SK-N-SH treated with all-trans-retinoic acid at 6 μM for 48 hours (cell line): Measurements from ENCODE around the gene OCIAD1.

Source experiments
- ATAC-seq: fragments of 200-7000 bp; cut with Tn5 transposase; 3 replicates; pipeline ENCODE4 v1.9.1; 2020; ENCODE audit warnings: mild to moderate bottlenecking, moderate library complexity
- BACH2 ChIP-seq: fragments of 250-450 bp; sonication (Bioruptor Pico); IDR thresholded peaks from 2 replicates; pipeline ENCODE4 v1.9.0; 2021; ENCODE audit warnings: mild to moderate bottlenecking, borderline replicate concordance
- GLIS3 ChIP-seq: fragments of 250-450 bp; sonication (Bioruptor Pico); IDR thresholded peaks from 2 replicates; pipeline ENCODE4 v1.5.0; 2020; ENCODE audit warnings: mild to moderate bottlenecking, moderate library complexity
- ISL1 ChIP-seq: fragments of 250-450 bp; sonication (Bioruptor Pico); IDR thresholded peaks from 2 replicates; pipeline ENCODE4 v2.1.2; 2022; ENCODE audit warnings: mild to moderate bottlenecking, moderate library complexity
- OSR1 ChIP-seq: fragments of 250-450 bp; sonication (Bioruptor Pico); IDR thresholded peaks from 2 replicates; pipeline ENCODE4 v1.8.0; 2022; ENCODE audit warnings: moderate library complexity, mild to moderate bottlenecking, inconsistent platforms
- PPARA ChIP-seq: fragments of 250-450 bp; sonication (Bioruptor Pico); IDR thresholded peaks from 2 replicates; pipeline ENCODE4 v1.5.0; 2020; ENCODE audit warnings: mild to moderate bottlenecking, borderline replicate concordance
- RARB ChIP-seq: fragments of 250-450 bp; sonication (Bioruptor Pico); IDR thresholded peaks from 2 replicates; pipeline ENCODE4 v1.8.0; 2021; ENCODE audit warnings: mild to moderate bottlenecking, moderate library complexity
- TCF4 ChIP-seq: fragments of 250-450 bp; sonication (Bioruptor Pico); IDR thresholded peaks from 2 replicates; pipeline ENCODE4 v1.8.0; 2021; ENCODE audit warnings: mild to moderate bottlenecking, moderate library complexity, borderline replicate concordance
- ZC3H10 ChIP-seq: fragments of 250-450 bp; sonication (Bioruptor Pico); IDR thresholded peaks from 2 replicates; pipeline ENCODE4 v1.5.1; 2021; ENCODE audit warnings: mild to moderate bottlenecking, moderate library complexity
- ZFP3 ChIP-seq: fragments of 250-450 bp; sonication (Bioruptor Pico); IDR thresholded peaks from 2 replicates; pipeline ENCODE4 v1.5.0; 2020; ENCODE audit warnings: mild to moderate bottlenecking, moderate library complexity
- ZNF565 ChIP-seq: fragments of 450-650 bp; formaldehyde crosslinking; conservative IDR thresholded peaks from 2 replicates; pipeline ENCODE4 v1.5.0; 2020; ENCODE audit warnings: low read depth, mild to moderate bottlenecking, moderate library complexity
- ZNF70 ChIP-seq: fragments of 450-650 bp; formaldehyde crosslinking; IDR thresholded peaks from 2 replicates; pipeline ENCODE4 v1.5.0; 2020; ENCODE audit warnings: mild to moderate bottlenecking, moderate library complexity
- ZNF8 ChIP-seq: fragments of 450-650 bp; formaldehyde crosslinking; IDR thresholded peaks from 2 replicates; pipeline ENCODE4 v1.5.0; 2020; ENCODE audit warnings: mild to moderate bottlenecking, moderate library complexity
- TF ChIP-seq, protein P1 (sequence below): fragments of 250-450 bp; sonication (Bioruptor Pico); IDR thresholded peaks from 2 replicates; pipeline ENCODE4 v1.8.0; 2021; ENCODE audit warnings: low read depth, mild to moderate bottlenecking, moderate library complexity, borderline replicate concordance
- TF ChIP-seq, protein P2 (sequence below): fragments of 250-450 bp; sonication (Bioruptor Pico); IDR thresholded peaks from 2 replicates; pipeline ENCODE4 v1.5.1; 2021; ENCODE audit warnings: mild to moderate bottlenecking, moderate library complexity
- TF ChIP-seq, protein P3 (sequence below): fragments of 250-450 bp; sonication (Bioruptor Pico); IDR thresholded peaks from 2 replicates; pipeline ENCODE4 v1.5.0; 2020; ENCODE audit warnings: mild to moderate bottlenecking, moderate library complexity
- TF ChIP-seq, protein P4 (sequence below): fragments of 250-450 bp; sonication (Bioruptor Pico); IDR thresholded peaks from 2 replicates; pipeline ENCODE4 v1.5.1; 2020; ENCODE audit warnings: low read depth, mild to moderate bottlenecking, moderate library complexity
- TF ChIP-seq, protein P5 (sequence below): fragments of 250-450 bp; sonication (Bioruptor Pico); IDR thresholded peaks from 2 replicates; pipeline ENCODE4 v1.8.0; 2020; ENCODE audit warnings: mild to moderate bottlenecking, moderate library complexity, borderline replicate concordance

Gene OCIAD1

DNA sequence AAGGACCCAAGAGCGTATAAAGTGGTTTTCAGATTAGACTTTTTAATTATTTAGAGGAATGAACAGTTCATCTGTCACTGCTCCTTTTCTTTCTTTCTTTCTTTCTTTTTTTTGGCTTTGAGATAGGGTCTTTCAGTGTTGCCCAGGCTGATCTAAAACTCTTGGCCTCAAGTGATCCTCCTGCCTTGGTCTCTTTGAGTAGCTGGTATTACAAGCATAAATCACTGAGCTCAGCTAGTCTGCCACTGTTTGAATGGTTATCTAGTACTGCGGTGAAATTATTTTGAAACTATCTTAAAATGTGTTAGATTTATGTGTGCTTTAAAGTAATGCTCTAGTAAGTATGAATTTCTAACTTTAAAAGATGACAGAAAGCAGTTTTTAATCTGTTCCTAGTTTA, 44.3 kb upstream of the OCIAD1 start (continued):
- TF ChIP-seq, protein P1, sequence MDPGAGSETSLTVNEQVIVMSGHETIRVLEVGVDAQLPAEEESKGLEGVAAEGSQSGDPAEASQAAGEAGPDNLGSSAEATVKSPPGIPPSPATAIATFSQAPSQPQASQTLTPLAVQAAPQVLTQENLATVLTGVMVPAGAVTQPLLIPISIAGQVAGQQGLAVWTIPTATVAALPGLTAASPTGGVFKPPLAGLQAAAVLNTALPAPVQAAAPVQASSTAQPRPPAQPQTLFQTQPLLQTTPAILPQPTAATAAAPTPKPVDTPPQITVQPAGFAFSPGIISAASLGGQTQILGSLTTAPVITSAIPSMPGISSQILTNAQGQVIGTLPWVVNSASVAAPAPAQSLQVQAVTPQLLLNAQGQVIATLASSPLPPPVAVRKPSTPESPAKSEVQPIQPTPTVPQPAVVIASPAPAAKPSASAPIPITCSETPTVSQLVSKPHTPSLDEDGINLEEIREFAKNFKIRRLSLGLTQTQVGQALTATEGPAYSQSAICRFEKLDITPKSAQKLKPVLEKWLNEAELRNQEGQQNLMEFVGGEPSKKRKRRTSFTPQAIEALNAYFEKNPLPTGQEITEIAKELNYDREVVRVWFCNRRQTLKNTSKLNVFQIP (CRISPR knock-in tag) = no peak
- TF ChIP-seq ZNF8 (CRISPR knock-in tag) = no peak

DNA sequence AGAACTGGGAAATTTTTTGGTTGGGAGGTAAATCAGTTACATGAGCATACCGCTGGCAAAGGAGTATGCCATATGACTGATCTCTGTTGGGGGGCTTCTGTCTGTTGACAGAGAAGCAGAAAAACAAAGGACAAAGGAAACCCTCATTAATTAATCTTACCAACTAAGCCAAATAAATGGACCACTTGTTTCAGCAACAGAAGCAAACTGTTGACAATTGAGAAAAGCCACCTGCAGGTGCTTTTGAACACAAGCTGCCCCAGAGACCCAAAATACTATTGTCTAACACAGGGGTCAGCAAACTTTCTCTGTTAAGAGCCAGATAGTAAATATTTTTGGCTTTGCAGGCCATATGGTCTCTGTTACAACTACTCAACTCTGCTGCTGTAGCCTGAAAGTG, 43.8 kb upstream of the OCIAD1 start:
- no peak for ATAC-seq
- TF ChIP-seq ZFP3 (CRISPR knock-in tag) (no peak), ZNF8 (CRISPR knock-in tag) (no peak), ISL1 (CRISPR knock-in tag) (no peak), GLIS3 (no peak), TCF4 (CRISPR knock-in tag) (no peak), PPARA (CRISPR knock-in tag) (no peak), OSR1 (CRISPR knock-in tag) (no peak), RARB (CRISPR knock-in tag) (no peak), ZNF70 (CRISPR knock-in tag) (no peak), ZC3H10 (CRISPR knock-in tag) (no peak), BACH2 (CRISPR knock-in tag) (no peak)
- TF ChIP-seq, protein P1 (CRISPR knock-in tag) = no peak
- TF ChIP-seq, protein P2, sequence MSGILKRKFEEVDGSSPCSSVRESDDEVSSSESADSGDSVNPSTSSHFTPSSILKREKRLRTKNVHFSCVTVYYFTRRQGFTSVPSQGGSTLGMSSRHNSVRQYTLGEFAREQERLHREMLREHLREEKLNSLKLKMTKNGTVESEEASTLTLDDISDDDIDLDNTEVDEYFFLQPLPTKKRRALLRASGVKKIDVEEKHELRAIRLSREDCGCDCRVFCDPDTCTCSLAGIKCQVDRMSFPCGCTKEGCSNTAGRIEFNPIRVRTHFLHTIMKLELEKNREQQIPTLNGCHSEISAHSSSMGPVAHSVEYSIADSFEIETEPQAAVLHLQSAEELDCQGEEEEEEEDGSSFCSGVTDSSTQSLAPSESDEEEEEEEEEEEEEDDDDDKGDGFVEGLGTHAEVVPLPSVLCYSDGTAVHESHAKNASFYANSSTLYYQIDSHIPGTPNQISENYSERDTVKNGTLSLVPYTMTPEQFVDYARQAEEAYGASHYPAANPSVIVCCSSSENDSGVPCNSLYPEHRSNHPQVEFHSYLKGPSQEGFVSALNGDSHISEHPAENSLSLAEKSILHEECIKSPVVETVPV = no peak
- TF ChIP-seq, protein P3, sequence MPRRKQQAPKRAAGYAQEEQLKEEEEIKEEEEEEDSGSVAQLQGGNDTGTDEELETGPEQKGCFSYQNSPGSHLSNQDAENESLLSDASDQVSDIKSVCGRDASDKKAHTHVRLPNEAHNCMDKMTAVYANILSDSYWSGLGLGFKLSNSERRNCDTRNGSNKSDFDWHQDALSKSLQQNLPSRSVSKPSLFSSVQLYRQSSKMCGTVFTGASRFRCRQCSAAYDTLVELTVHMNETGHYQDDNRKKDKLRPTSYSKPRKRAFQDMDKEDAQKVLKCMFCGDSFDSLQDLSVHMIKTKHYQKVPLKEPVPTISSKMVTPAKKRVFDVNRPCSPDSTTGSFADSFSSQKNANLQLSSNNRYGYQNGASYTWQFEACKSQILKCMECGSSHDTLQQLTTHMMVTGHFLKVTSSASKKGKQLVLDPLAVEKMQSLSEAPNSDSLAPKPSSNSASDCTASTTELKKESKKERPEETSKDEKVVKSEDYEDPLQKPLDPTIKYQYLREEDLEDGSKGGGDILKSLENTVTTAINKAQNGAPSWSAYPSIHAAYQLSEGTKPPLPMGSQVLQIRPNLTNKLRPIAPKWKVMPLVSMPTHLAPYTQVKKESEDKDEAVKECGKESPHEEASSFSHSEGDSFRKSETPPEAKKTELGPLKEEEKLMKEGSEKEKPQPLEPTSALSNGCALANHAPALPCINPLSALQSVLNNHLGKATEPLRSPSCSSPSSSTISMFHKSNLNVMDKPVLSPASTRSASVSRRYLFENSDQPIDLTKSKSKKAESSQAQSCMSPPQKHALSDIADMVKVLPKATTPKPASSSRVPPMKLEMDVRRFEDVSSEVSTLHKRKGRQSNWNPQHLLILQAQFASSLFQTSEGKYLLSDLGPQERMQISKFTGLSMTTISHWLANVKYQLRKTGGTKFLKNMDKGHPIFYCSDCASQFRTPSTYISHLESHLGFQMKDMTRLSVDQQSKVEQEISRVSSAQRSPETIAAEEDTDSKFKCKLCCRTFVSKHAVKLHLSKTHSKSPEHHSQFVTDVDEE = no peak
- TF ChIP-seq, protein P4, sequence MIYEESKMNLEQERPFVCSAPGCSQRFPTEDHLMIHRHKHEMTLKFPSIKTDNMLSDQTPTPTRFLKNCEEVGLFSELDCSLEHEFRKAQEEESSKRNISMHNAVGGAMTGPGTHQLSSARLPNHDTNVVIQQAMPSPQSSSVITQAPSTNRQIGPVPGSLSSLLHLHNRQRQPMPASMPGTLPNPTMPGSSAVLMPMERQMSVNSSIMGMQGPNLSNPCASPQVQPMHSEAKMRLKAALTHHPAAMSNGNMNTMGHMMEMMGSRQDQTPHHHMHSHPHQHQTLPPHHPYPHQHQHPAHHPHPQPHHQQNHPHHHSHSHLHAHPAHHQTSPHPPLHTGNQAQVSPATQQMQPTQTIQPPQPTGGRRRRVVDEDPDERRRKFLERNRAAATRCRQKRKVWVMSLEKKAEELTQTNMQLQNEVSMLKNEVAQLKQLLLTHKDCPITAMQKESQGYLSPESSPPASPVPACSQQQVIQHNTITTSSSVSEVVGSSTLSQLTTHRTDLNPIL (CRISPR knock-in tag) = no peak

DNA sequence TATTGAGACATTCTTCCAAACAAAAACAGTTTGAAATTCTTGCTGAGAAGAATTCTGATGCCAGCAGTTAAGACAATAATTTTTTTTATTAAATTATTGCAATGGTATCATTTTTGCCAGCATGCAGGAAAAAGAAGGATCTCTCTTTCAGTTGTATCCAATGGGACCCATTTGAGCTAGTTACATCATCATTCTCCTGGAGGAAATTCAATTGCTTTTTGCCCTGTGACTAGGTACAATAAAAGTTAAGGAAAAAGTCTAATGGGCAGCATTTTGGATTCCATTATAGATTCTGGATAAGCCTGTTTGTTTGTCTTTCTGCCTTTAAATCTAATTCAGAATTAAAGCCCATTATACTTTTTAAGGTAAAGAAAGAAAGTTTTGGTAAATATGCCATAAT, 40.3 kb upstream of the OCIAD1 start:
- TF ChIP-seq TCF4 (CRISPR knock-in tag) (no peak), ZNF70 (CRISPR knock-in tag) (no peak), GLIS3 (no peak), ZNF8 (CRISPR knock-in tag) (no peak), ZNF565 (CRISPR knock-in tag) (no peak)
- TF ChIP-seq, protein P5, sequence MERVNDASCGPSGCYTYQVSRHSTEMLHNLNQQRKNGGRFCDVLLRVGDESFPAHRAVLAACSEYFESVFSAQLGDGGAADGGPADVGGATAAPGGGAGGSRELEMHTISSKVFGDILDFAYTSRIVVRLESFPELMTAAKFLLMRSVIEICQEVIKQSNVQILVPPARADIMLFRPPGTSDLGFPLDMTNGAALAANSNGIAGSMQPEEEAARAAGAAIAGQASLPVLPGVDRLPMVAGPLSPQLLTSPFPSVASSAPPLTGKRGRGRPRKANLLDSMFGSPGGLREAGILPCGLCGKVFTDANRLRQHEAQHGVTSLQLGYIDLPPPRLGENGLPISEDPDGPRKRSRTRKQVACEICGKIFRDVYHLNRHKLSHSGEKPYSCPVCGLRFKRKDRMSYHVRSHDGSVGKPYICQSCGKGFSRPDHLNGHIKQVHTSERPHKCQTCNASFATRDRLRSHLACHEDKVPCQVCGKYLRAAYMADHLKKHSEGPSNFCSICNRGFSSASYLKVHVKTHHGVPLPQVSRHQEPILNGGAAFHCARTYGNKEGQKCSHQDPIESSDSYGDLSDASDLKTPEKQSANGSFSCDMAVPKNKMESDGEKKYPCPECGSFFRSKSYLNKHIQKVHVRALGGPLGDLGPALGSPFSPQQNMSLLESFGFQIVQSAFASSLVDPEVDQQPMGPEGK (CRISPR knock-in tag) = no peak
- ATAC-seq = no peak

DNA sequence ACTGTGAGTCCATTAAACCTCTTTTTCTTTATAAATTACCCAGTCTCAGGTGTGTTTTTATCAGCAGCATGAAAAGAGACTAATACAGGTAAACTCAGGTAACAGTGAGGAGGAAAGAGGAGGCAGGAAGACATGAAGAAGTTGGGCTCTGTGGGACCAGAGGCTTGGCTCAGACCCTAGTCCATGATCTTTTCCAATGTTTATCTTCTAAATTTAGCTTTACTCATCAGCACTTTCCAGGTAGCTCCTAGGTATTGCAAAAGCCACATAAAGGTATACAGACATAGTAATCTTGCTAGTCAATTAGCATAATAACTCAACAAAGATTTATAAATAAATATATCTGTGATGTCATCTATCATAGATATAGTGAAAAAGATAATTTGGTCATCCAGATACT, 39.6 kb upstream of the OCIAD1 start:
- ATAC-seq = no peak
- TF ChIP-seq TCF4 (CRISPR knock-in tag) (no peak), OSR1 (CRISPR knock-in tag) (no peak), ZNF565 (CRISPR knock-in tag) (no peak), ZNF70 (CRISPR knock-in tag) (no peak)
- TF ChIP-seq, protein P3 = no peak
